GM10847 (cell line): ENCODE data around the gene SLC6A3.

ENCODE experiments used
- POLR2A ChIP-seq: IDR thresholded peaks from 2 replicates; pipeline ENCODE4 v1.6.1; 2011; ENCODE audit not compliant: insufficient read length; ENCODE audit errors: extremely low read depth

Gene SLC6A3

DNA sequence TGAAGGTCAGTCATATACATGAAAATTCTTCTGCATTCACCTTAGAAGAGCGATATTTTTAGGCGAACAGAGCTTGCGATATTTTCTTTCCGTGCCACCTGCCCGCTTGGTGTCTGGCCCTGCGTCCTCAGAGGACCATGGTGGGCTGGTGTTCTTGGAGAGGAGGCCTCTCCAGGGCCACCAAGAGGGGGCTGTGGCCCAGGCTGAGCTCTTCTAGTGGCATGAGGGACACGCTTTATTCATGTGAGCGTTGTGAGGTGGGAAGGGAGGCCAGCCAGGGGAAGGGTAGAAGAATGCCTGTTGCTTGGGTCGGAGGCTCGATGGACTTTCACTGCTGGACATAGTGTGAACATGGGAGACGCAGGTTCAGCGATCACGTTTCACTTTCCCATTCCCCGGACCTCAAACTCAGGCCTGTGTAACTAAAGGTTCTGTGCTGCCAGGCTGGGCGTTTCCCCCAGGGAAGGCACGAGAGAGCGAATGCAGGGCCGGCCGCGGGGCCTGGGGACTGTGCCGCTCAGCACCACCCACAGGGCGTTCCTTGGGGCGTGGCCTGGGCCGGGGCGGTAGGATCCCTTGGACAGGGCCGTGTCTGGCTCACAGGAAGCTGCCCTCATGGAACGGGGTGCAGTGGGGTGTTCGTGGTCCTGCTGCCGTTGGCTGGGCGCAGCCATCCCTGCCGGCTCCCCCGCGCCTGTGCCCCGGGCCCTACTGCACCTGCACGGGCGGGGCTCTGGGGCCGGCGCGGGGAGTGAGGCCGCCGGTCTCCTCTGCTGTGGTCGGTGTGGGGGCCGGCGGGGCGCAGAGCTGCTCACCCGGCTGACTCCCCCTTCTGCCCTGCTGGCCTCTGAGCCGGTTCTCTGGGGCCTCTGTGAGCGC, 59.6 kb downstream of the SLC6A3 start:
- peak; percentile 22 for TF ChIP-seq POLR2A

- no peak for TF ChIP-seq POLR2A
Measured at GRCh38 chr5:1384521-1384920, 60.7 kb downstream of the SLC6A3 start.

DNA sequence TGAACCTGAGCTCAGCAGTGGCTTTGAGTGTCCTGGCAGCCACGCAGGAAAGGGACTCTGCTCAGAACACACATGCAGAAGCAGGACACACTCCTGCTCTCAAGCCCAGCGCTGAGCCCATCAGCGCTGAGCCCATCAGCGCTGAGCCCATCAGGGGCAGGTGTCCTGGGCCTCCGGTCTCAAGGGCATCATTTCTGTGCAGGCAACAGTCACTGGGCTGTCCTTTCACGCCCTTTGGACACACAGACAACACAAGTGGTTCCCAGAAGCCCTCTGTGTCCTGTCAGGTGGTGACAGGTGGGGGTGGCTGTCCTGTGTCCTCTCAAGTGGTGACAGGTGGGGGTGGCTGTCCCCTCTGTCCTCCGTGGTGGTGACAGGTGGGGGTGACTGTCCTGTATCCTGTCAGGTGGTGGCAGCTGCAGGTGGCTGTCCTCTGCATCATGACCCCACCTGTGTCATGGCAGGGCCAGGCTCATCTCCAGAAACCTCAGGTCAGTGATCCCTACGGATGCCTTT, 61.3 kb downstream of the SLC6A3 start:
- TF ChIP-seq POLR2A = no peak

DNA sequence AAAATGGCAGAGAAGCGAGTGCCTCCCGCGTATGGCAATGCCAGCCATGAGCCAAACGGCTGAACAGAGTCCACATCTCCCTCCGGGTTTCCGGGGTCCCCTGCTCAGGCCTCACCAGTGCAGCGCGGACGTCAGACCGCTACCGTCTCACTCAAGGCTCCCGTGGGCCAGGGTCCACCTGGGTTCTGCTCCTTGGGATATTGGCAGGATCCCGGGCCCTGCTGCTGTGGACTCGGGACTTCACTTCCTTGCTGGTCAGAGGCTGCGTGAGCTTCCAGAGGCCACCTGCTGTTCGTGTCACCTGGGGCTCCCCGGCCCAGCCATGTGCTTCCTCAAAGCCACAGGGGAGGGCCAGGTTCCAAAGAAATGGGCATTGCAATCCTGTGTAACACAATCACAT, 61.9 kb downstream of the SLC6A3 start:
- TF ChIP-seq POLR2A = no peak

DNA sequence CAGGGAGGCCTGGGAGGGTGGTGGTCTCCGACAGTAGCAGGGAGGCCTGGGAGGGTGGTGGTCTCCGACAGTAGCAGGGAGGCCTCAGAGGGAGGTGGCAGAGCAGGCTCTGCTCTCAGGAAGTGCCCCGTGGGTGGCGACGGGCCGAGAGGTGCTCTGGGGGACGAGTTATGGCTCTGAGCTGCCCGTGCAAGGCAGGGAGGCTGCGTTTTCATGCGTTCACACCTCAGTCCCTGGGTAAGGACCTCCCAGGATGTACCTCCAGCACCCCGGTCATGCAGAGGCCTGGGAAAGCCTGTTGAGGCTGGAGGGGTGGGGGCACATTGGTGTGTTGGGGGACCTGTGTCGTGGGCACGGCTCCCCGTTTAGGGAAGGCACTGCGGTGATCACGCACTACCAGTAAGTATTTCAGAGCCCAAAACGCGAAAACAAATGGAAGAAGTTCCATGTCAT, 63.0 kb downstream of the SLC6A3 start:
- no peak for TF ChIP-seq POLR2A

- TF ChIP-seq POLR2A = no peak
Measured at GRCh38 chr5:1381370-1382247, 63.6 kb downstream of the SLC6A3 start.

DNA sequence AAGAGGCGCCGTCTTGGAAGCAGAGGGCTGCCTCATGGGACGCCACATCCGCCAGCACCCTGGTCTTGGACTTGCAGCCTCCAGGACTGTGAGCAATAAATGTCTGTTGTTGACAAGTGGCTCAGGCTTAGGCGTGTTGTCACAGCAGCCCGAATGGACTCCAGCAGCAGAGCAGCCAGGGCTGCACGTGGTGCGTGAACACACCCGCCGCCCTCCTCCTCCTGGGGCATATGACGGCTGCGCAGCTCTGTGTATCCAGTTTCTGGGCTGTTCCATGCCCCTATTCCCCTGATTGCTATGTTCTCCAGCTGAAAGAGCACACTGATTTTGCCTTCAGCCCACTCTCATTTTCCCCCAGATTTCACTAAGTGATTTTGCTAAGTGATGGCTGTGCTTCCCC, 64.3 kb downstream of the SLC6A3 start:
- no peak for TF ChIP-seq POLR2A

DNA sequence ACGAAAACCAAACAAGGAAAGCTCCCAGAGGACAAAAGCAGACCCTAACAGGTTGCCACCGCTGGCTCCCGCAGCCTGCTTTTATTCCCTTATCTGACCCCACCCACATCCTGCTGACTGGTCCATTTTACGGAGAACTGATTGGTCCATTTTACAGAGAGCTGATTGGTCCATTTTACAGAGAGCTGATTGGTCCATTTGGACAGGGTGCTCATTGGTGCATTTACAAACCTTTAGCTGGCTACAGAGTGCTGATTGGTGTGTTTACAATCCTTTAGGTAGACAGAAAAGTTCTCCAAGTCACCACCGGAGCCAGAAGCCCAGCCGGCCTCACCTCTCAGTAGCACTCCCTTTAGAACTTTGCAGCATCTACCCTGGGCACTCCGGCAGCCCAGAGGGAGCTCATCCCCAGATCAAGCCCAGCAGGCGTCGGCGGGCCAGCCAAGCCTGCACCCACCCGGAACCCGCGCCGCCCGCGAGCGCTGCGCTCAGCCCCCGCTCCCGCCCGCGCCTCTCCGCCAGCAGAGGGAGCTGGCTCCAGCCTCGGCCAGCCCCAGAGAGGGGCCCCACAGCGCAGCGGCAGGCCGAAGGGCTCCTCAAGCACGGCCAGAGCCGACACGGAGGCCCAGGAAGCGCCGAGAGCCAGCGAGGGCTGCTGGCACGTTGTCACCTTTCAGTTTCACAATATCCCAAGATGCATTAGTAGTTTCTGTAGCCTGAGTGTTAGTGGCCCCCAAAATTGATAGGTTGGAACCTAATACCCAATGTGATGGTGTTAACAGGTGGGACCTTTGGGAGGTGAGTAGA, 65.0 kb downstream of the SLC6A3 start:
- no peak for TF ChIP-seq POLR2A

GRCh38 chr5:1378866-1379659, 66.2 kb downstream of the SLC6A3 start:
- TF ChIP-seq POLR2A = no peak

DNA sequence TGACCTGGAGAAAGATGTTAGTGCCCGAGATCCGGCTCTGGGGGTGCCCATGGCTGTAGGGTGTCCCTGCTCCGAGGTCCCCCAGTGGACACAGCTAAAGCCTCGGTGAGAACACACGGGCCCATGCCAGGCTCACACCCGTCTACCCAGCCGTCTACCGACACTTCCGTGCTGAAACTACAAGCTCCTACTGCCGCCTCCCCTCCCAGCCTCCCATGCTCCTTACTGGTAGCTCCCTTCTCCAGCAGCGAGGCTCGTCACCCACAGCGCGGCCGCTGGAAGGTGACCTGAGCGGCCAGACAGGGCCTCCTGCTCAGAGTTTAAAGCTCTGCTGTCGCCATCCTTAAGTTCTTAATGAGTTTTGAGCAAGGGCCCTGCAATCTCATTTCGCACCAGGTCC, 67.1 kb downstream of the SLC6A3 start:
- no peak for TF ChIP-seq POLR2A

DNA sequence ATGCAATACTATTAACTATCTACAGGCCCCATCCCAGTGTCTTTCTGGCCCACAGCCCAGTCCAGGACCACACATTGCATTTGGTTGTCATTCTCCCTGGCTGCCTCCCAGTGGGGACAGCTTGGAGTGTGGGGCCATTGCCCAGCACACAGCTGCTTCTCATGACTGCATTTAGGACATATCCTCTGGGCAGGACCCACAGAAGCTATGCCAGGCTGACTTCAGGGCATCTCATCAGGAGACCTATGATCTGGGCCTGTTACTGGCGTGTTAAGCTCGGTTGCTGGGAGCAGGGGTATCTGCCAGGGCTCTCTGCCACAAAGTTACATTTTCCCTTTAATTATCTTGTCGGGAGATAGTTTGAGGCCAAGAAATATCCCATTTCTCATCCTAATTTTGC, 68.3 kb downstream of the SLC6A3 start:
- no peak for TF ChIP-seq POLR2A

DNA sequence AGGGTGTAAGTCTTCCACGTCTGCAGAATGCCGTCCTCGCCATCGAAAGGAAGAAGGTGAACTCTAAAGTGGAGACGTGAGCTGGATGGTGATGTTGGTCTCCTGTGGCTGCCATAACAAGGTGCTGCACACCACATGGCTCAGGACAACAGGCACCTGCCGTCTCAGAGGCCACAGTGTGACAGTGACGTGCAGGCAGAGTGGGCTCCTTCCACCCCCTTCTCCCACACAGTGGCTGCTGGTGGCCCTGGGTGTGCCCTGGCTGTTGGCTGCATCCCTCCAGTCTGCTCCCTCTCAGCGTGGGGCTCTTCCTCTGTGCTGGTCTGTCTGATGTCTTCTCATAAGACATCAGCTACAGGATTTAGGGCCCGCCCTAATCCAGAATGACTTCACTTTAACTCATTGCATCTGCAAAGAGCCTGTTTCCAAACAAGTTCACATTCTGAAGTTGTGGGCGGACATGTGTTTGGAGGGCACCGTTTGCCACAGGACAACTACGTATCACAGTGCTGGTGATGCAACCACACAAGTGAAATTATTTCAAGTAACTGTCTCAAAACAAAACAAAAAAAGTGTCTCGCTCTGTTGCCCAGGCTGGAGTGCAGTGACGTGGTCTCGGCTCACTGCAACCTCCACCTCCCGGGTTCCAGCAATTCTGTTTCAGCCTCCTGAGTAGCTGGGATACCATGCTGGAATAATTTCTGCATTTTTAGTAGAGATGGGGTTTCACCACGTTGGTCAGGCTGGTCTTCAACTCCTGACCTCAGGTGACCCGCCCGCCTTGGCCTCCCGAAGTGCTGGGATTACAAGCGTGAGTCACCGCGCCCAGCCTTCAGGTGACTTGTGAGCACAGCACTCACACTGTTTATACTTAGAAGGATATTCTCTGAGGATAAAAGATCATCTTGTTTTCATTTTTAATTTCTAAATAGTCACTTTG, 69.1 kb downstream of the SLC6A3 start:
- no peak for TF ChIP-seq POLR2A

- no peak for TF ChIP-seq POLR2A
Measured at GRCh38 chr5:1374679-1375055, 70.6 kb downstream of the SLC6A3 start.
